Lower leg skin (tissue), 4 donors: ENCODE measurements around the gene SLC24A5. TPM values are rescaled to one million over a fixed set of nuclear protein-coding genes. Genes with fewer than 3 reads are reported as not detected.

Source experiments
- DNase-seq, 2 donors: peaks; one replicate each; pipeline ENCODE4 v3.0.0-alpha.2; 2019; ENCODE audit warnings: low spot score in 2 of 2
- H3K4me3 ChIP-seq: fragments of 200-600 bp; sonication (generic); 2 replicates; pipeline ENCODE4 v1.5.1; 2017; ENCODE audit warnings: mild to moderate bottlenecking, low read depth; ENCODE audit not compliant: poor library complexity, severe bottlenecking
- CTCF ChIP-seq, 3 donors: fragments of 450-650 bp; IDR thresholded peaks; one replicate each; pipeline ENCODE4 v1.5.1; 2016; ENCODE audit warnings: antibody characterized with exemption in 3 of 3, mild to moderate bottlenecking in 3 of 3, moderate library complexity in 2 of 3
- POLR2A ChIP-seq, 2 donors: fragments of 450-650 bp; IDR thresholded peaks; one replicate each; pipeline ENCODE4 v1.6.1; 2016 to 2017; ENCODE audit warnings: antibody characterized with exemption in 2 of 2, mild to moderate bottlenecking in 1 of 2, moderate library complexity in 1 of 2
- WGBS, 2 donors: methylation state at CpG; one replicate each; pipeline ENCODE4 v1.1.5; 2018; 5-methylcytosine and 5-hydroxymethylcytosine counted together
- intact Hi-C: fragments of 100-400 bp; cut with DNase I; formaldehyde crosslinking; loops from one replicate; pipeline ENCODE4 v1.15.0; 2023; ENCODE audit warnings: low total_unique reads
- total RNA-seq, 4 donors: library from RNA; depleted of rRNA; stranded (reverse); fragments of >200 nt; gene quantifications; one replicate each; pipeline ENCODE4 v1.1.0, GENCODE V29; 2016

Gene SLC24A5
- total RNA-seq, 4 donors from 2014 or later = 3.4 to 6.1 (median 4.2) TPM

- no peak for TF ChIP-seq CTCF (IDR thresholded peaks at IDR 0.05)
- TF ChIP-seq POLR2A (IDR thresholded peaks at IDR 0.05) = no peak
- H3K4me3 ChIP-seq = no peak overlapping the region
- DNase-seq = no peak
- WGBS, 2 donors = 83 to 90% methylated on average over 4 of the region's 4 CpGs
- intact Hi-C loops = no loop called here
Measured at GRCh38 chr15:48149858-48150257, 29.1 kb downstream of the SLC24A5 start.

GRCh38 chr15:48153526-48153925 is 32.7 kb downstream of the SLC24A5 start:
- intact Hi-C loops = no loop called here
- DNase-seq = no peak
- H3K4me3 ChIP-seq = no peak overlapping the region
- TF ChIP-seq CTCF (IDR thresholded peaks at IDR 0.05) (no peak), POLR2A (IDR thresholded peaks at IDR 0.05) (no peak)
- WGBS, 2 donors = 92 to 96% methylated on average over 2 of the region's 2 CpGs

- H3K4me3 ChIP-seq = no peak overlapping the region
- no peak for DNase-seq
- 62 to 66% methylated on average over 3 of the region's 3 CpGs for WGBS, 2 donors
- intact Hi-C loops = no loop called here
- no peak for TF ChIP-seq CTCF (IDR thresholded peaks at IDR 0.05)
- no peak for TF ChIP-seq POLR2A (IDR thresholded peaks at IDR 0.05)
Measured at GRCh38 chr15:48168616-48169015, 47.8 kb downstream of the SLC24A5 start.

- intact Hi-C loops = no loop called here
- WGBS, 2 donors = 81 to 82% methylated on average over 1 of the region's 1 CpG
- DNase-seq = no peak
Measured at GRCh38 chr15:48170981-48171380, 50.2 kb downstream of the SLC24A5 start.

GRCh38 chr15:48175126-48175525 is 54.3 kb downstream of the SLC24A5 start:
- DNase-seq = no peak
- TF ChIP-seq POLR2A (IDR thresholded peaks at IDR 0.05) (no peak), CTCF (IDR thresholded peaks at IDR 0.05) (no peak)
- no peak overlapping the region for H3K4me3 ChIP-seq
- 91 to 96% methylated on average over 3 of the region's 3 CpGs for WGBS, 2 donors
- intact Hi-C loops = no loop called here

More at GRCh38 chr15:48170981-48171380, 50.2 kb downstream of the SLC24A5 start:
- no peak overlapping the region for H3K4me3 ChIP-seq
- TF ChIP-seq CTCF (IDR thresholded peaks at IDR 0.05) = no peak
- no peak for TF ChIP-seq POLR2A (IDR thresholded peaks at IDR 0.05)

- TF ChIP-seq CTCF (IDR thresholded peaks at IDR 0.05) (no peak), POLR2A (IDR thresholded peaks at IDR 0.05) (no peak)
- no peak for DNase-seq
- intact Hi-C loops = no loop called here
- 66 to 70% methylated on average over 4 of the region's 4 CpGs for WGBS, 2 donors
- no peak overlapping the region for H3K4me3 ChIP-seq
Measured at GRCh38 chr15:48176112-48176511, 55.3 kb downstream of the SLC24A5 start.
